ENCODE measurements around the gene PEX7.

- TF ChIP-seq CTCF (IDR thresholded peaks at IDR 0.05) (no peak), POLR2A (IDR thresholded peaks at IDR 0.05) (no peak)
Measured at GRCh38 chr6:136803608-136804007, 18.8 kb upstream of the PEX7 start.

Measured in tibial nerve (tissue), 3 donors.